Loucy (cell line): ENCODE results near the gene TMEM139.
A peak's percentile ranks its signal among the peaks of the same experiment; 100 is the strongest.

Source experiments
- H2AFZ ChIP-seq: fragments of 200-600 bp; sonication (generic); 2 replicates; pipeline ENCODE4 v1.6.0; 2016; ENCODE audit warnings: antibody characterized with exemption, mild to moderate bottlenecking, low read length, moderate library complexity
- H3F3A ChIP-seq: fragments of 200-600 bp; 2 replicates; pipeline ENCODE4 v1.6.0; 2016; ENCODE audit warnings: antibody characterized with exemption, low read depth, mild to moderate bottlenecking
- H3K27me3 ChIP-seq: fragments of 200-600 bp; sonication (generic); 2 replicates; pipeline ENCODE4 v1.6.1; 2014; ENCODE audit warnings: low read length, mild to moderate bottlenecking; ENCODE audit not compliant: insufficient read depth, poor library complexity, severe bottlenecking
- H3K36me3 ChIP-seq: fragments of 200-600 bp; sonication (generic); 2 replicates; pipeline ENCODE4 v1.6.1; 2016; ENCODE audit warnings: low read length; ENCODE audit not compliant: insufficient read depth
- H3K4me1 ChIP-seq: fragments of 200-600 bp; sonication (generic); 2 replicates; pipeline ENCODE4 v1.5.1; 2014; ENCODE audit warnings: low read length, mild to moderate bottlenecking; ENCODE audit not compliant: insufficient read depth, poor library complexity, severe bottlenecking
- H3K4me2 ChIP-seq: fragments of 200-600 bp; sonication (generic); 2 replicates; pipeline ENCODE4 v1.6.0; 2014; ENCODE audit warnings: antibody characterized with exemption, low read length, low read depth, mild to moderate bottlenecking; ENCODE audit not compliant: poor library complexity, severe bottlenecking
- H3K4me3 ChIP-seq: fragments of 200-600 bp; sonication (generic); 2 replicates; pipeline ENCODE4 v1.5.1; 2014; ENCODE audit warnings: low read length, mild to moderate bottlenecking, mixed read lengths; ENCODE audit not compliant: poor library complexity, severe bottlenecking
- H3K79me2 ChIP-seq: fragments of 200-600 bp; sonication (generic); 2 replicates; pipeline ENCODE4 v1.6.1; 2014; ENCODE audit warnings: low read length; ENCODE audit not compliant: insufficient read depth
- H3K9ac ChIP-seq: fragments of 200-600 bp; sonication (generic); 2 replicates; pipeline ENCODE4 v1.6.0; 2014; ENCODE audit warnings: mild to moderate bottlenecking, low read depth, low read length, moderate library complexity; ENCODE audit not compliant: poor library complexity, severe bottlenecking
- H3K9me2 ChIP-seq: fragments of 200-600 bp; sonication (generic); replicated peaks from 2 replicates; pipeline ENCODE4 v1.6.1; 2016; ENCODE audit warnings: low read depth, low read length, mixed read lengths
- H3K9me3 ChIP-seq: fragments of 200-600 bp; sonication (generic); 2 replicates; pipeline ENCODE4 v1.6.1; 2014; ENCODE audit warnings: mild to moderate bottlenecking, antibody characterized with exemption, low read length, low read depth; ENCODE audit not compliant: insufficient read depth
- H4K20me1 ChIP-seq: fragments of 200-600 bp; sonication (generic); 2 replicates; pipeline ENCODE4 v1.6.0; 2014; ENCODE audit warnings: antibody characterized with exemption, low read length, mild to moderate bottlenecking; ENCODE audit not compliant: insufficient read depth, poor library complexity, severe bottlenecking
- CTCF ChIP-seq: fragments of 200-600 bp; sonication (generic); conservative IDR thresholded peaks from 2 replicates; pipeline ENCODE4 v1.5.1; 2014; ENCODE audit warnings: mild to moderate bottlenecking, antibody characterized with exemption, low read length
- EZH2phosphoT487 ChIP-seq: fragments of 200-600 bp; IDR thresholded peaks from 2 replicates; pipeline ENCODE4 v1.6.1; 2018; ENCODE audit warnings: antibody characterized with exemption, mild to moderate bottlenecking, moderate library complexity, borderline replicate concordance

Gene TMEM139

GRCh38 chr7:143247372-143247771 is 37.4 kb upstream of the TMEM139 start:
- Histone ChIP-seq H4K20me1 (no peaks in the 10 kb centered on the region), H3K4me1 (peaks cover 51% of the 10 kb centered on the region), H3K4me2 (no peak overlapping the region), H3K79me2 (no peaks in the 10 kb centered on the region), H2AFZ (no peak overlapping the region), H3F3A (no peaks in the 10 kb centered on the region), H3K9me2 (no peaks in the 10 kb centered on the region), H3K9me3 (no peaks in the 10 kb centered on the region), H3K9ac (no peak overlapping the region), H3K36me3 (no peaks in the 10 kb centered on the region), H3K27me3 (no peaks in the 10 kb centered on the region), H3K4me3 (no peak overlapping the region)
- TF ChIP-seq EZH2phosphoT487, result no peak
- no peak for TF ChIP-seq CTCF

GRCh38 chr7:143248761-143249354 is 35.9 kb upstream of the TMEM139 start:
- TF ChIP-seq CTCF (no peak), EZH2phosphoT487 (no peak)
- Histone ChIP-seq H2AFZ (no peak overlapping the region), H3F3A (no peaks in the 10 kb centered on the region), H3K79me2 (no peaks in the 10 kb centered on the region), H3K9me2 (no peaks in the 10 kb centered on the region), H4K20me1 (no peaks in the 10 kb centered on the region), H3K9ac (no peak overlapping the region), H3K9me3 (no peaks in the 10 kb centered on the region), H3K36me3 (no peaks in the 10 kb centered on the region), H3K4me2 (no peak overlapping the region), H3K4me1 (peaks cover 50% of the 10 kb centered on the region), H3K27me3 (no peaks in the 10 kb centered on the region), H3K4me3 (no peak overlapping the region)

GRCh38 chr7:143250199-143250598 is 34.6 kb upstream of the TMEM139 start:
- H3K9ac ChIP-seq, result no peak overlapping the region
- no peaks in the 10 kb centered on the region for H3K27me3 ChIP-seq
- no peaks in the 10 kb centered on the region for H3K9me2 ChIP-seq
- no peak overlapping the region for H3K4me3 ChIP-seq
- no peak overlapping the region for H2AFZ ChIP-seq
- H3K4me1 ChIP-seq, result peaks cover 36% of the 10 kb centered on the region
- H3K79me2 ChIP-seq, result no peaks in the 10 kb centered on the region
- no peaks in the 10 kb centered on the region for H3K9me3 ChIP-seq
- H3F3A ChIP-seq, result no peaks in the 10 kb centered on the region
- no peaks in the 10 kb centered on the region for H4K20me1 ChIP-seq
- H3K36me3 ChIP-seq, result no peaks in the 10 kb centered on the region
- H3K4me2 ChIP-seq, result peak overlapping the region; percentile 22
- no peak for TF ChIP-seq CTCF
- no peak for TF ChIP-seq EZH2phosphoT487
